Diencephalon (tissue), 1 donor: Measurements from ENCODE around the gene KIF3A. TPM values are rescaled to one million over a fixed set of nuclear protein-coding genes. Genes with fewer than 3 reads are reported as not detected.

Experiments
- total RNA-seq: library from RNA; depleted of rRNA; stranded (reverse); fragments of >200 nt; gene quantifications from one replicate; pipeline ENCODE4 v1.2.3, GENCODE V29; 2014

The KIF3A gene
- 136 TPM for total RNA-seq

GRCh38 chr5:132736853-132737833, at the start of gene KIF3A:
KIF3A (minus strand) TSS chr5:132737546; CDS start chr5:132737419, 127 bp downstream.

GRCh38 chr5:132777209-132778069, 40.1 kb upstream of the KIF3A start, which contains the start of gene SEPTIN8:
SEPTIN8 (minus strand) TSS chr5:132777239; CDS start chr5:132777137, 102 bp downstream.

GRCh38 chr5:132746954-132747615, 9.7 kb upstream of the KIF3A start, which contains the start of gene CCNI2:
CCNI2 (plus strand) TSS chr5:132747426; CDS start chr5:132747496, 70 bp downstream.

GRCh38 chr5:132673939-132674630, 63.3 kb downstream of the KIF3A start, which contains the start of gene IL4:
IL4 (plus strand) TSS chr5:132673989; CDS start chr5:132674051, 62 bp downstream.

GRCh38 chr5:132657676-132658380, 79.5 kb downstream of the KIF3A start, which contains the start of gene IL13:
IL13 (plus strand) TSS chr5:132658173; CDS start chr5:132658187, 14 bp downstream.

Other genes starting within 250 kb of the KIF3A start
- gene IRF1, start 246.8 kb downstream of the KIF3A start, total RNA-seq = 3.2 TPM
- not detected for gene IL5, start 194.0 kb downstream of the KIF3A start, total RNA-seq
- gene RAD50, start 180.6 kb downstream of the KIF3A start, total RNA-seq = 30.4 TPM
- gene IL13, start 79.4 kb downstream of the KIF3A start, total RNA-seq = not detected
- gene IL4, start 63.6 kb downstream of the KIF3A start, total RNA-seq = not detected
- gene CCNI2, start 9.9 kb upstream of the KIF3A start, total RNA-seq = 1.8 TPM
- gene SEPTIN8, start 39.7 kb upstream of the KIF3A start, total RNA-seq = 45.9 TPM
- 9.2 TPM for gene SOWAHA, start 75.8 kb upstream of the KIF3A start, total RNA-seq
- 2.3 TPM for gene SHROOM1, start 93.1 kb upstream of the KIF3A start, total RNA-seq
- gene GDF9, start 128.9 kb upstream of the KIF3A start, total RNA-seq = 1.8 TPM
- gene UQCRQ, start 129.1 kb upstream of the KIF3A start, total RNA-seq = 90.7 TPM
- gene LEAP2, start 136.1 kb upstream of the KIF3A start, total RNA-seq = 1.2 TPM
- gene AFF4, start 226.1 kb upstream of the KIF3A start, total RNA-seq = 86.7 TPM